ENCODE results near the gene DKC1.
A peak's percentile ranks its signal among the peaks of the same experiment; 100 is the strongest.

DKC1 gene

DNA sequence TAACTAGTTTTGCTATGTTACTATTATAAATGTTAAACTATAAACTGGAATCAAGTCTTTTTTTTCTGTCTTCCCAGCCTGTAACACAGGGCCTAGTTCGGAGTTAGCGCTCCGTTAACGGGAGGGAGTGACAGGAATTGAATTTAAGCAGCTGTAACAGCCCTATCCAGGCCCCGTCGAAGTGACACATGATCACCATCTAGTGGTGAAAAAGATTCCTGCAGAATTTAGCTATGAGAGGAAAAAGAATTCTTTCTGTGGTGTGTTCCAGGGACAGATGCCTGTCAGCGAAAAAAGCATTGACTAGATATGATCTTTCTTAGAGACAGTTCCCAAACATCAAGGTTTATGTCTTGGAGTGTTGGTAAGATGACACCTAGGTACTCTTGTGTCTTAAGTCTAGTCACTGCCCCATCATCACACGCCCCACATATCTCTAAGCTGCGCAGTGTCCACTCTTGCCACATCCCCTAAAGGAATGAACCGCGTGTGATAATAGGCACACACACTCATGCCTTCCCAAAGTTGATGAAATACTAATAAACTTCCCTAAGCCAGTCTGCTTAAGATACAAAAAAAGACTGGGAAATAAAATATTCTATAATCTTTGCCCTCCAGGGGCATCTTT, 13.8 kb upstream of the DKC1 start (continued):
- TF ChIP-seq, protein P1, sequence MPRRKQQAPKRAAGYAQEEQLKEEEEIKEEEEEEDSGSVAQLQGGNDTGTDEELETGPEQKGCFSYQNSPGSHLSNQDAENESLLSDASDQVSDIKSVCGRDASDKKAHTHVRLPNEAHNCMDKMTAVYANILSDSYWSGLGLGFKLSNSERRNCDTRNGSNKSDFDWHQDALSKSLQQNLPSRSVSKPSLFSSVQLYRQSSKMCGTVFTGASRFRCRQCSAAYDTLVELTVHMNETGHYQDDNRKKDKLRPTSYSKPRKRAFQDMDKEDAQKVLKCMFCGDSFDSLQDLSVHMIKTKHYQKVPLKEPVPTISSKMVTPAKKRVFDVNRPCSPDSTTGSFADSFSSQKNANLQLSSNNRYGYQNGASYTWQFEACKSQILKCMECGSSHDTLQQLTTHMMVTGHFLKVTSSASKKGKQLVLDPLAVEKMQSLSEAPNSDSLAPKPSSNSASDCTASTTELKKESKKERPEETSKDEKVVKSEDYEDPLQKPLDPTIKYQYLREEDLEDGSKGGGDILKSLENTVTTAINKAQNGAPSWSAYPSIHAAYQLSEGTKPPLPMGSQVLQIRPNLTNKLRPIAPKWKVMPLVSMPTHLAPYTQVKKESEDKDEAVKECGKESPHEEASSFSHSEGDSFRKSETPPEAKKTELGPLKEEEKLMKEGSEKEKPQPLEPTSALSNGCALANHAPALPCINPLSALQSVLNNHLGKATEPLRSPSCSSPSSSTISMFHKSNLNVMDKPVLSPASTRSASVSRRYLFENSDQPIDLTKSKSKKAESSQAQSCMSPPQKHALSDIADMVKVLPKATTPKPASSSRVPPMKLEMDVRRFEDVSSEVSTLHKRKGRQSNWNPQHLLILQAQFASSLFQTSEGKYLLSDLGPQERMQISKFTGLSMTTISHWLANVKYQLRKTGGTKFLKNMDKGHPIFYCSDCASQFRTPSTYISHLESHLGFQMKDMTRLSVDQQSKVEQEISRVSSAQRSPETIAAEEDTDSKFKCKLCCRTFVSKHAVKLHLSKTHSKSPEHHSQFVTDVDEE (CRISPR knock-in tag; IDR thresholded peaks at IDR 0.05), result no peak
- no peak for TF ChIP-seq ZNF8 (CRISPR knock-in tag; IDR thresholded peaks at IDR 0.05)
- TF ChIP-seq BACH2 (CRISPR knock-in tag; IDR thresholded peaks at IDR 0.05; ENCODE audit: borderline replicate concordance), result no peak
- no peak for TF ChIP-seq ESRRG (CRISPR knock-in tag; IDR thresholded peaks at IDR 0.05)
- no peak for TF ChIP-seq TCF4 (CRISPR knock-in tag; IDR thresholded peaks at IDR 0.05; ENCODE audit: borderline replicate concordance)
- TF ChIP-seq GLIS3 (CRISPR knock-in tag; IDR thresholded peaks at IDR 0.05), result no peak
- TF ChIP-seq, protein P2, sequence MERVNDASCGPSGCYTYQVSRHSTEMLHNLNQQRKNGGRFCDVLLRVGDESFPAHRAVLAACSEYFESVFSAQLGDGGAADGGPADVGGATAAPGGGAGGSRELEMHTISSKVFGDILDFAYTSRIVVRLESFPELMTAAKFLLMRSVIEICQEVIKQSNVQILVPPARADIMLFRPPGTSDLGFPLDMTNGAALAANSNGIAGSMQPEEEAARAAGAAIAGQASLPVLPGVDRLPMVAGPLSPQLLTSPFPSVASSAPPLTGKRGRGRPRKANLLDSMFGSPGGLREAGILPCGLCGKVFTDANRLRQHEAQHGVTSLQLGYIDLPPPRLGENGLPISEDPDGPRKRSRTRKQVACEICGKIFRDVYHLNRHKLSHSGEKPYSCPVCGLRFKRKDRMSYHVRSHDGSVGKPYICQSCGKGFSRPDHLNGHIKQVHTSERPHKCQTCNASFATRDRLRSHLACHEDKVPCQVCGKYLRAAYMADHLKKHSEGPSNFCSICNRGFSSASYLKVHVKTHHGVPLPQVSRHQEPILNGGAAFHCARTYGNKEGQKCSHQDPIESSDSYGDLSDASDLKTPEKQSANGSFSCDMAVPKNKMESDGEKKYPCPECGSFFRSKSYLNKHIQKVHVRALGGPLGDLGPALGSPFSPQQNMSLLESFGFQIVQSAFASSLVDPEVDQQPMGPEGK (CRISPR knock-in tag; IDR thresholded peaks at IDR 0.05; ENCODE audit: borderline replicate concordance), result no peak
- TF ChIP-seq PPARA (CRISPR knock-in tag; IDR thresholded peaks at IDR 0.05; ENCODE audit: borderline replicate concordance), result no peak
- TF ChIP-seq RARB (CRISPR knock-in tag; IDR thresholded peaks at IDR 0.05), result no peak
- TF ChIP-seq ARNTL (CRISPR knock-in tag; IDR thresholded peaks at IDR 0.05; ENCODE audit: borderline replicate concordance, low read depth), result no peak

- TF ChIP-seq ZFP3 (CRISPR knock-in tag; IDR thresholded peaks at IDR 0.05) (no peak), CSDC2 (CRISPR knock-in tag; IDR thresholded peaks at IDR 0.05) (no peak)
- ATAC-seq, result peak; percentile 43
Observed at GRCh38 chrX:154749856-154750255, 12.8 kb upstream of the DKC1 start.

DNA sequence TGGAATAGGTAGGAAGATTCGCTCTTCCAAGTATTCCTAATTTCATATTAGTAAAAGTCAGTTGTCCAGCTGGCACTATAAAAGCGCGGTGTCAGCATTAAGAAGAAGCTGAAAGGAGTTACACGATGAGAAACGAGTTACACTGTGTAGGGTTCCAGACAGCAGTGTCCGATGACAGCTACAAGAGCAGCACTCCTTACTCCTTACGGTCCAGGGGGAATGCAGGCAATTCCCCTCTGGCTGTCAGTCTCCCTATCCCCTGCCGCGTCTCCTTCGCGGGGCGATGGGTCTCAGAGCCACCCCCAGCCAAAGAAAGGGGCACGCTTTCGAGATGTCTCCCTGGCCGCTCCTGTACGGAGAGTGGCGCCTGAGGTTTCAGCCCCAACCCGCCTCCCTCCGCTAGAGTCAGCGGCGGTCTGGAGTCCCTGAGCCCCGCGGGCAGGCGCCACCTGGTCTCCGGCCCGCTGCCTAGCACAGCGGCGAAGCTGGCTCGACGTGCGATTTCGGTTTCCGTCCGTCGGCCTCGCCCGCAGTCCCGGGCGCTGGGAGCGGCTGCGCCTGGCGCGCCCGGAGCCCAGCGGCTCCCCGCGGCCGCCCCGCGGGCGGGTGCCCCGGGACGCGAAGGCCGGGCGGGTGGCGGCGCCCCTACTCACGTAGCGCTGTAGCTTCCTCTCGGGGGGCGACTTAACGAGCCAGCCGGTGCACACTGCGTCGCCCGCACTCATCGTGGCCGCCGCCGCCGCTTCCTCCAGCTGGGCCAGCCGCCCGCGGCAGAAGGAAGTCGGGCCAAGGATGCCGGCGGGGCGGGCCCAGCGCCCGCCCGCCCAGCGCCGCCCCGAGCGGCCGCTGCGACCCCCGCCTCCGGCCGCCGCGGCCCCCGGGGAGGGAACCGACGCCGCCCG, 12.1 kb upstream of the DKC1 start, which contains the start of gene GAB3:
Gene GAB3, minus strand, starts transcription at position 777 of the 902 bp plus-strand sequence. Its CDS starts 52 bp downstream, at position 725.
- ATAC-seq, result peak; percentile 79
- TF ChIP-seq ISL1 (CRISPR knock-in tag; IDR thresholded peaks at IDR 0.05) (no peak), RARB (CRISPR knock-in tag; IDR thresholded peaks at IDR 0.05) (no peak), PPARA (CRISPR knock-in tag; IDR thresholded peaks at IDR 0.05; ENCODE audit: borderline replicate concordance) (no peak), ARNTL (CRISPR knock-in tag; IDR thresholded peaks at IDR 0.05; ENCODE audit: borderline replicate concordance, low read depth) (no peak), ZC3H10 (CRISPR knock-in tag; IDR thresholded peaks at IDR 0.05) (no peak), TOX (CRISPR knock-in tag; IDR thresholded peaks at IDR 0.05; ENCODE audit: borderline replicate concordance) (no peak)

DNA sequence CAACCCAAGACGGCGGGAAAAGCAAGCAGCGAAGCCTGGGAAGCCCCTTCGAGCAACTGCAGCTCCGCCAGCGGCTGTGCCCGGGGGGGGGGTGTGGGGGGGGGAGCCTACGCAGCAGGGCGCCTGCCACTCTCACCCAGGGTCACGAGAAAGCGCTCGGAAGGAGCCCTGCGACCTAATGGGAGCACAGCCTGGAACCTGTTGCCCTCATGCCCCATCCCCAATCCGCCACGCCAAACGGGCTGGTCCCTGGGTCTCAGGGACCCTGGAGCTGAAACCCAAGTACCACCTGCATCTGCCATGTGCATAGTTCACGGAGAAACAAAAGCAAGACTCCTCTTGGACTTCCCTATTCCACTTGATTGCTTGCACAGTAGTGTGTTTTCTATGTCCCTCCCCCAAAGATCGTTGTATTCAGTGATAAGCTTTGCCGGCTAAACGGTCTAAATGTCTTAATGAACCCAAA, 11.4 kb upstream of the DKC1 start:
- ATAC-seq, result no peak

More for the DNA sequence above, 11.4 kb upstream of the DKC1 start:
- no peak for TF ChIP-seq BACH2 (CRISPR knock-in tag; IDR thresholded peaks at IDR 0.05; ENCODE audit: borderline replicate concordance)
- no peak for TF ChIP-seq ARNTL (CRISPR knock-in tag; IDR thresholded peaks at IDR 0.05; ENCODE audit: borderline replicate concordance, low read depth)
- TF ChIP-seq, protein P3, sequence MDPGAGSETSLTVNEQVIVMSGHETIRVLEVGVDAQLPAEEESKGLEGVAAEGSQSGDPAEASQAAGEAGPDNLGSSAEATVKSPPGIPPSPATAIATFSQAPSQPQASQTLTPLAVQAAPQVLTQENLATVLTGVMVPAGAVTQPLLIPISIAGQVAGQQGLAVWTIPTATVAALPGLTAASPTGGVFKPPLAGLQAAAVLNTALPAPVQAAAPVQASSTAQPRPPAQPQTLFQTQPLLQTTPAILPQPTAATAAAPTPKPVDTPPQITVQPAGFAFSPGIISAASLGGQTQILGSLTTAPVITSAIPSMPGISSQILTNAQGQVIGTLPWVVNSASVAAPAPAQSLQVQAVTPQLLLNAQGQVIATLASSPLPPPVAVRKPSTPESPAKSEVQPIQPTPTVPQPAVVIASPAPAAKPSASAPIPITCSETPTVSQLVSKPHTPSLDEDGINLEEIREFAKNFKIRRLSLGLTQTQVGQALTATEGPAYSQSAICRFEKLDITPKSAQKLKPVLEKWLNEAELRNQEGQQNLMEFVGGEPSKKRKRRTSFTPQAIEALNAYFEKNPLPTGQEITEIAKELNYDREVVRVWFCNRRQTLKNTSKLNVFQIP (CRISPR knock-in tag; IDR thresholded peaks at IDR 0.05; ENCODE audit: borderline replicate concordance, low read depth), result no peak
- no peak for TF ChIP-seq GLIS3 (CRISPR knock-in tag; IDR thresholded peaks at IDR 0.05)
- TF ChIP-seq ZNF8 (CRISPR knock-in tag; IDR thresholded peaks at IDR 0.05), result no peak
- TF ChIP-seq ESRRG (CRISPR knock-in tag; IDR thresholded peaks at IDR 0.05), result no peak
- TF ChIP-seq ZFP3 (CRISPR knock-in tag; IDR thresholded peaks at IDR 0.05), result no peak
- TF ChIP-seq, protein P2 (CRISPR knock-in tag; IDR thresholded peaks at IDR 0.05; ENCODE audit: borderline replicate concordance), result no peak
- no peak for TF ChIP-seq CSRNP3 (CRISPR knock-in tag; IDR thresholded peaks at IDR 0.05)
- no peak for TF ChIP-seq TOX (CRISPR knock-in tag; IDR thresholded peaks at IDR 0.05; ENCODE audit: borderline replicate concordance)
- TF ChIP-seq ZNF565 (CRISPR knock-in tag; conservative IDR thresholded peaks at IDR 0.05; ENCODE audit: low read depth), result no peak
- TF ChIP-seq, protein P1 (CRISPR knock-in tag; IDR thresholded peaks at IDR 0.05), result no peak
